Stimulated activated CD4-positive, alpha-beta T cell treated with anti-CD3 and anti-CD28 coated beads, Interleukin-1b, Interleukin-23, amount 100 ng/mL, for 24 hours (primary cell): ENCODE measurements around the gene NSD1.
A peak's percentile ranks its signal among the peaks of the same experiment; 100 is the strongest.

Source experiments
- DNase-seq, 4 experiments: peaks; one replicate each; pipeline ENCODE4 v3.0.0-alpha.2; 2020; ENCODE audit warnings: low read depth in 4 of 4, low spot score in 1 of 4

NSD1 gene, protein sequence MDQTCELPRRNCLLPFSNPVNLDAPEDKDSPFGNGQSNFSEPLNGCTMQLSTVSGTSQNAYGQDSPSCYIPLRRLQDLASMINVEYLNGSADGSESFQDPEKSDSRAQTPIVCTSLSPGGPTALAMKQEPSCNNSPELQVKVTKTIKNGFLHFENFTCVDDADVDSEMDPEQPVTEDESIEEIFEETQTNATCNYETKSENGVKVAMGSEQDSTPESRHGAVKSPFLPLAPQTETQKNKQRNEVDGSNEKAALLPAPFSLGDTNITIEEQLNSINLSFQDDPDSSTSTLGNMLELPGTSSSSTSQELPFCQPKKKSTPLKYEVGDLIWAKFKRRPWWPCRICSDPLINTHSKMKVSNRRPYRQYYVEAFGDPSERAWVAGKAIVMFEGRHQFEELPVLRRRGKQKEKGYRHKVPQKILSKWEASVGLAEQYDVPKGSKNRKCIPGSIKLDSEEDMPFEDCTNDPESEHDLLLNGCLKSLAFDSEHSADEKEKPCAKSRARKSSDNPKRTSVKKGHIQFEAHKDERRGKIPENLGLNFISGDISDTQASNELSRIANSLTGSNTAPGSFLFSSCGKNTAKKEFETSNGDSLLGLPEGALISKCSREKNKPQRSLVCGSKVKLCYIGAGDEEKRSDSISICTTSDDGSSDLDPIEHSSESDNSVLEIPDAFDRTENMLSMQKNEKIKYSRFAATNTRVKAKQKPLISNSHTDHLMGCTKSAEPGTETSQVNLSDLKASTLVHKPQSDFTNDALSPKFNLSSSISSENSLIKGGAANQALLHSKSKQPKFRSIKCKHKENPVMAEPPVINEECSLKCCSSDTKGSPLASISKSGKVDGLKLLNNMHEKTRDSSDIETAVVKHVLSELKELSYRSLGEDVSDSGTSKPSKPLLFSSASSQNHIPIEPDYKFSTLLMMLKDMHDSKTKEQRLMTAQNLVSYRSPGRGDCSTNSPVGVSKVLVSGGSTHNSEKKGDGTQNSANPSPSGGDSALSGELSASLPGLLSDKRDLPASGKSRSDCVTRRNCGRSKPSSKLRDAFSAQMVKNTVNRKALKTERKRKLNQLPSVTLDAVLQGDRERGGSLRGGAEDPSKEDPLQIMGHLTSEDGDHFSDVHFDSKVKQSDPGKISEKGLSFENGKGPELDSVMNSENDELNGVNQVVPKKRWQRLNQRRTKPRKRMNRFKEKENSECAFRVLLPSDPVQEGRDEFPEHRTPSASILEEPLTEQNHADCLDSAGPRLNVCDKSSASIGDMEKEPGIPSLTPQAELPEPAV (N-terminal part only)

DNA sequence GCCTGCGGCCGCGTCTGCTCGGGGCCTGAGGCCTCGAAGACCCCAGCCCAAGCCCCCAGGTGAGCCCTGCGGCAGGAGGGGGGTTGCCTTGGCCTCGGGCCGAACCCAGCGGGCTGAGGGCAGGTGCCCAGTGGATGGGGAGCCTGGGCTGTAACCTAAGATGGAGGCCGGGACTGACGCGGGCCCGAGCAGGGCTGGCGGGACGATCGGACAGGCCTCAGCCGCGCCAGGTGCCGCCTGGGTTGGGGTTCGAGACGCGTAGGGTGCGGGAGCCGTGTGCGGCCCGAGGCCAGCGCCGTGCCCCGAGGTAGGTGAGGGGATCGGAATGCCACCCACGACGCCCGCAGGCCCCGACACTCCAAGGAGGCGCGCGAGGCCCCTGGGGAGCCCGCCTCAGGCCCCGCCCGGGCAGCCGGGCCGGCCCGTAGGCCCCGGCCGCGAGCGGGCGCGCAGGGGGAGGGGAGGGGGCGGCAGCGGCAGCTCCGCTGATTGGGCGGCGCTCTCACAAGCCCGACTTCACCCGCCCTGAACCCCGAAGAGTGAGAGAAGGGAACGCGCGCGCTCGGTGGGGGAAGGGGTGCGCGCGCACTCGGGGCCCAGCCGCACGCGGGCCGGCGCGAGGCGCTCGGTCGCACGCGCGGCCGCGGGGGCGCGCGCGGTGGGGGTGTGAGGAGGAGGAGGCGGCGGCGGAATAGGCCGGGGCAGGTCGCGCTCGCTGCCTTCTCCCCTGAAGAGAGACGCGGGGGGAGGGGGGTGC is at the start of gene NSD1:
Gene NSD1 (plus strand): TSS at position 678 of the 757 bp plus-strand sequence. CDS start 1,331 bp downstream, outside the sequence.
- peak; percentile 67 to 90 (median 77) for DNase-seq

DNA sequence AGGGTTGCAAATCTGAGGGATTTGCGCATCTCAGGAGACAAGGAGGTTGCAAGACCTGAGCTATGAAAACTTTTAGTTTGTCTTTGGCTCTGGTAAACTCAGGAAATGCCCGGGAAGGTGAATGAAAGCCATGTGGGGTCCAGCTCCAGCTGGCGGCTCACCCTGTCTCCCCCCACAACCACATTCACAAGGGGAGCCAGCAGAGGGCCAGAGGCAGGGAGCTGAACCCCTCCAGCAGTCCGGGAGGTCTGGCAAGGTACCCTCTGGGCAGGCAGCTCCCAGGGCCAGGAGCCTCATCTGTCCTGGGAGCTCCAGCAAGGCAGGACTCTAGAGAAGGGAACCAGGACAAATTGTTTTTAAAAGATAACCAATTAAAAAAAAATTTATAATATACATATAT is 49.4 kb upstream of the NSD1 start:
- no peak for DNase-seq

DNA sequence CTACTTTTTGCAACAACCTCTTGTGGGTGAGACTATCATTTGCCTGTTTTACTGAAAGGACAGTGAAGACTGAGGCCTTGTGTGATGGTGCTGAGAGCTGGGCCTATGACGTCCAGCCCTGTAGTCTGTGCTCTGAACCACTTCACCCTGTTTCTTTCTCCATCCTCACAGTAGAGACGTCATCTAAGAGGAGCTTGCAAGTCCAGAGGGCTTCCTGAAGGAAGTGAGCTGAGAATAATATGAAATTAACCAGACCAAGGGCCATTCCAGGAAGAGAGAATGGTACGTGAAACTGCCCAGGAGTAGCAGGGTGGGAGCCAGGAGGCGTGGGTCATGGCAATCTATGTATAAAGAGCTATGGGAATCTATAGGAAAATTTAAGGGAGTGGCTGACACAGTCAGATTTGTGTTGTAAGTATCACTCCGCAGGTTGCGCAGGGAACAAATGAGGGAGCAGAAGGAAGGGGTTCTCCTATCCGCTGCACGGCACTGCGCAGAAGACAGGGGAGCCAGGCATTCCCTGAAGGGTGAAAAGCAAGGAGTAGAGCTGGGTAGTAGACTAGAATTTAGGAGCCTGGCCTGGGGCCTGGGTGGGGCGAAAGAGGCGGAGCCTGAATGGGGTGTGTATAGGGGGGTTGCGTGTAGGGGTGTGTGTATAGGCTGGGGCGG is 47.5 kb upstream of the NSD1 start:
- no peak for DNase-seq

DNA sequence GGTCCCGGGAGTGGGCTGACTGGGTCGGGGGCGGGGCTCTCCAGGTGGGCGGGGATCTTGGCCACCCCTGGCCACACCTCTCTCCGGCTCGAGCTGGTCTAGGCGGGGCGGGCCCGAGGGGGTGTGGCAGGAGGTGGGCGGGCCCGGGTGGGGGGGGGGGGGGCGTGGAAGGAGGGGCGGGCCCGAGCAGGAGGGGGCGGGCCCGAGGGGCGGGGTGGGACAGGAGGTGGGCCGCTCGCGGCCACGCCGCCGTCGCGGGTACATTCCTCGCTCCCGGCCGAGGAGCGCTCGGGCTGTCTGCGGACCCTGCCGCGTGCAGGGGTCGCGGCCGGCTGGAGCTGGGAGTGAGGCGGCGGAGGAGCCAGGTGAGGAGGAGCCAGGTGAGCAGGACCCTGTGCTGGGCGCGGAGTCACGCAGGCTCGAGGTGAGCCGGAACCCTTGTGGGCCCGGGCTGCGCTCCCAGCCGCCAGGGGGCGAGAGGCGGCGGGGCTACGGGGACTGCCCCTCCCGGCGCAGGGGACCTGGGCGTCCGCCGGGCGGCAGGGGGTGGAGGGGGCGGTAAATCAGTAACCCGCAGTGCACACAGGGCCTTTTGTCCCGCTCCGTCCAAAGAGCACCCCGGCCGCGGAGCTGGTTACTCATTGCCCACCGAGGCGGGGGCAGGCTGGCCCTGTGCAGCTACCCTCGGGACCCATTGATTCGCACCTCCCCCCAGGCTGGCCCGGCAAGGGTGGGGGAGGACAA is 46.7 kb upstream of the NSD1 start, which contains the start of gene FGFR4:
Gene FGFR4 (plus strand): TSS at position 262 of the 744 bp plus-strand sequence. CDS start 2,688 bp downstream, outside the sequence.
- peak; percentile 17 to 46 (median 40) for DNase-seq

DNA sequence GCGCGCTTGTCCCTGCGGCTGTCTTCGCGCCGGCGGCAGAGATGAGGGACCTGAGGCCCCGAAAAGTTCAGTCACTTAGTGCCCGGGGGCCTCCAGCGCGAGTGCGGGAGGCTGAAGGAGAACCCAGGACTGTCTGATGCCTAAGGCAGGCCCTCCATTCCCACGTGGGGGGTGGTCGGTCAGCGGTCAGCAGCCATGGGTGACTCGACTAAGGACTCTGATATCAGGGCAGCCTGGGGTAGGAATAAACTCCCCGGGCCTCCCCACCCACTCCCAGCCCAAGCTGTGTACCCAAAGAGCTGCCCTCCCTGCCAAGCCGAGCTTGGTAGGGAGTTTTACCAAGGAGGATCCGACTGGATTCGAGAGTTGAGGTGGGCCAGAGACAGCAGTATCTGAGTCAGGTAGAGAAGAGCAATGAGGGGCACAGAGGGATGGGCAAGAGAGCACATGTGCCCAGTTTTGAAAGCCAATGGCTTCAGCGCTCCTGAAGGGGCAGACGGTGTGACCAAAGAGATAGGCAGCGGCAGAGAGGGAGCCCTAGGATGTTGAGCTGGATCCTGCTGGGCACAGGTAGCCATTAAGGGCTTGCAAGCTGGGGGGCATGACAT is 46.1 kb upstream of the NSD1 start:
- no peak for DNase-seq

DNA sequence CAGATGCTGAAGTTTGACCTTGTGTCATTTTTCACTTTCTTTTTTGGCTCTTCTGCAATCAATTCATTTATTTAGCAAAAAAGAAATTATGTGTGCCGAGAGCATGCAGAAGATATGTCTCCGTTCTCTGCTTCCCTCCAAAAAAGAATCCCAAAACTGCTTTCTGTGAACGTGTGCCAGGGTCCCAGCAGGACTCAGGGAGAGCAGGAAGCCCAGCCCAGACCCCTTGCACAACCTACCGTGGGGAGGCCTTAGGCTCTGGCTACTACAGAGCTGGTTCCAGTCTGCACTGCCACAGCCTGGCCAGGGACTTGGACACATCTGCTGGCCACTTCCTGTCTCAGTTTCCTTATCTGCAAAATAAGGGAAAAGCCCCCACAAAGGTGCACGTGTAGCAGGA is 44.4 kb upstream of the NSD1 start:
- DNase-seq, result no peak

DNA sequence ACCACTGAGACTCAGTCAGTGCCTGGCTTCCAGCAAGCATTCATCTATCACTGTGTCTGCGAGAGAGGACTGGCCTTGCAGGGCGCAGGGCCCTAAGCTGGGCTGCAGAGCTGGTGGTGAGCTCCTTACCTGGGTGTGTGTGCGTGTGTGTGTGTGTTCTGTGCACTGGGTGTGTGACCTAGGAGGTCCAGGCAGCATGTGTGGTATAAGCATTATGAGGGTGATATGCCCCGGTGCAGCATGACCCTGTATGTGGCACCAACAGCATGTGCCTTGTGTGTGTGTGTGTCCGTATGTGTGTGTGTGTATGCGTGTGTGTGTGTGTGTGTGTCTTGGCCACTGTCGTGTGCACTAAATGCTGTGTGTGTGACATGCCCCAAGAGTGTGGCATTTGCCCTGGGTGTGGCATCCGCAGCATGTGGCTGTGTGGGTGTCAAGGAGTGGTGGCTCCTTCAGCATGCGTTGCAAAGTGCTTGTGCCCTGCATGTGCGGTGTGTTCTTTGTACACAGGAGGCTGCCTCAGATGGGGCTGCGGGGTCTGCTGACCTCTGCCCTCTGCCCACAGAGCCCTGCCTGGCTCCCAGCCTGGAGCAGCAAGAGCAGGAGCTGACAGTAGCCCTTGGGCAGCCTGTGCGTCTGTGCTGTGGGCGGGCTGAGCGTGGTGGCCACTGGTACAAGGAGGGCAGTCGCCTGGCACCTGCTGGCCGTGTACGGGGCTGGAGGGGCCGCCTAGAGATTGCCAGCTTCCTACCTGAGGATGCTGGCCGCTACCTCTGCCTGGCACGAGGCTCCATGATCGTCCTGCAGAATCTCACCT is 43.5 kb upstream of the NSD1 start:
- no peak for DNase-seq

DNA sequence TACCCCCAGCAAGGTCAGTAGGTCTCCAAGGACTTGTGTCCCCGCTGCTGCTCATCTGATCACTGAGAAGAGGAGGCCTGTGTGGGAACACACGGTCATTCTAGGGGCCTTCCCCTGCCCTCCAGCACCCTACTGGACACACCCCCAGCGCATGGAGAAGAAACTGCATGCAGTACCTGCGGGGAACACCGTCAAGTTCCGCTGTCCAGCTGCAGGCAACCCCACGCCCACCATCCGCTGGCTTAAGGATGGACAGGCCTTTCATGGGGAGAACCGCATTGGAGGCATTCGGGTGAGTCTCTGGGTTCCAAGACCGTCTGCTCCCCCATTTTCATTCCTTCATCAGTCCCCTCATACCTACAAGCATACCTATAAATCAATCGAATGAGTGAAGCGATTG is 42.8 kb upstream of the NSD1 start:
- DNase-seq, result no peak

DNA sequence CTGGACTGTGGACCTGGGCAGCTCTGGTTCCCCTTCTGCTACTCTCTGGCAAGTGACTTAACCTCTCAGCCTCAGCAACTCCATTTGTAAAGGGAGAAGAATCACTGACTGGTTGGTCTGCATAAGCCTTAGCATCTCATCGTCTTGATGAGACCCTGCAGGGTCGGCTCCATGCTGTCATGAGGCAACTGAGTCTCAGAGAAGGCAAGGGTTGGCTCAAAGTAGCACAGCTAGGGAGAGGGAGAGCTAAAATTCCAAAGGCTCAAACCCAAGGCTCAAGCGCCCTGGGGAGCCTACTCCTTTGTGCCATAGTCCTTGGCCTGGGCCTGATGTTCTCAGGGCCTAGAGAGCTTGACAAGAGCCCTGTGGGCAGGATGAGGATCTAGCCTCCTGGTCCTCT is 42.3 kb upstream of the NSD1 start:
- no peak for DNase-seq

DNA sequence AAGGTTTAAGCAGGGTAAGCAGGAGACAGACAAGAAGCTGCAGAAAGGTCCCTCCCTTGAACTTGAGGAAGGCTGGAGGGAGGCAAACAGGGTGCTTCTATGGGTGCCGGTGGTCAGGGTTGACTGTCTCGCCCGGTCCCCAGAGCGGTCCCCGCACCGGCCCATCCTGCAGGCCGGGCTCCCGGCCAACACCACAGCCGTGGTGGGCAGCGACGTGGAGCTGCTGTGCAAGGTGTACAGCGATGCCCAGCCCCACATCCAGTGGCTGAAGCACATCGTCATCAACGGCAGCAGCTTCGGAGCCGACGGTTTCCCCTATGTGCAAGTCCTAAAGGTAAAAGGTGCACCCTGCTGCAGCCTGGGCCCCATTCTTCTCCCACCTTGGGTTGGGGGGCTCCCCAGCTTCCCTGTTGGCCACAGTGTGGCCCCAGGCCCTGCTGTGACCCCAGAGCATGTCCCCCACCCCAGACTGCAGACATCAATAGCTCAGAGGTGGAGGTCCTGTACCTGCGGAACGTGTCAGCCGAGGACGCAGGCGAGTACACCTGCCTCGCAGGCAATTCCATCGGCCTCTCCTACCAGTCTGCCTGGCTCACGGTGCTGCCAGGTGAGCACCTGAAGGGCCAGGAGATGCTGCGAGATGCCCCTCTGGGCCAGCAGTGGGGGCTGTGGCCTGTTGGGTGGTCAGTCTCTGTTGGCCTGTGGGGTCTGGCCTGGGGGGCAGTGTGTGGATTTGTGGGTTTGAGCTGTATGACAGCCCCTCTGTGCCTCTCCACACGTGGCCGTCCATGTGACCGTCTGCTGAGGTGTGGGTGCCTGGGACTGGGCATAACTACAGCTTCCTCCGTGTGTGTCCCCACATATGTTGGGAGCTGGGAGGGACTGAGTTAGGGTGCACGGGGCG is 41.1 kb upstream of the NSD1 start:
- no peak for DNase-seq

DNA sequence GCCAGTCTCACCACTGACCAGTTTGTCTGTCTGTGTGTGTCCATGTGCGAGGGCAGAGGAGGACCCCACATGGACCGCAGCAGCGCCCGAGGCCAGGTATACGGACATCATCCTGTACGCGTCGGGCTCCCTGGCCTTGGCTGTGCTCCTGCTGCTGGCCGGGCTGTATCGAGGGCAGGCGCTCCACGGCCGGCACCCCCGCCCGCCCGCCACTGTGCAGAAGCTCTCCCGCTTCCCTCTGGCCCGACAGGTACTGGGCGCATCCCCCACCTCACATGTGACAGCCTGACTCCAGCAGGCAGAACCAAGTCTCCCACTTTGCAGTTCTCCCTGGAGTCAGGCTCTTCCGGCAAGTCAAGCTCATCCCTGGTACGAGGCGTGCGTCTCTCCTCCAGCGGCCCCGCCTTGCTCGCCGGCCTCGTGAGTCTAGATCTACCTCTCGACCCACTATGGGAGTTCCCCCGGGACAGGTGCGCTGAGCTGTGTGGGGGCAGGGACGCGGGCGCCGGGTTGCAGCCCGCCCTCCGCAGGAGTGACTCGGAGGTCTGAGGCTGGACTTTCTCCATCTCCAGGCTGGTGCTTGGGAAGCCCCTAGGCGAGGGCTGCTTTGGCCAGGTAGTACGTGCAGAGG is 40.4 kb upstream of the NSD1 start:
- DNase-seq, result no peak

DNA sequence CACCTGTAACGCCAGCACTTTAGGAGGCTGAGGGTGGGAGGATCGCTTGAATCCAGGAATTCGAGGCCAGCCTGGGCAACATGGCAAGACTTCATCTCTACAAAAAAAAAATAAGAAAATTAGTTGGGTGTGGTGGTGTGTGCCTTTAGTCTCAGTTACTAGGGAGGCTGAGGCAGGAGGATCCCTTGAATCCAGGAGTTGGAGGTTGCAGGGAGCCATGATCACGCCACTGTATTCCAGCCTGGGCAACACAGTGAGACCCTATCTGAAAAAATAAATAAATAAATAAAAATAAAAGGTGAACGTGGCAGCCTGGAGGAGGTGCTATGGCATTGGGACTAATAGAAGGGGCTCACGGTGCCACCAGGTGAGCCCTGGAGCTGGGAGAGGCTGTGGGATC is 39.8 kb upstream of the NSD1 start:
- DNase-seq, result no peak

DNA sequence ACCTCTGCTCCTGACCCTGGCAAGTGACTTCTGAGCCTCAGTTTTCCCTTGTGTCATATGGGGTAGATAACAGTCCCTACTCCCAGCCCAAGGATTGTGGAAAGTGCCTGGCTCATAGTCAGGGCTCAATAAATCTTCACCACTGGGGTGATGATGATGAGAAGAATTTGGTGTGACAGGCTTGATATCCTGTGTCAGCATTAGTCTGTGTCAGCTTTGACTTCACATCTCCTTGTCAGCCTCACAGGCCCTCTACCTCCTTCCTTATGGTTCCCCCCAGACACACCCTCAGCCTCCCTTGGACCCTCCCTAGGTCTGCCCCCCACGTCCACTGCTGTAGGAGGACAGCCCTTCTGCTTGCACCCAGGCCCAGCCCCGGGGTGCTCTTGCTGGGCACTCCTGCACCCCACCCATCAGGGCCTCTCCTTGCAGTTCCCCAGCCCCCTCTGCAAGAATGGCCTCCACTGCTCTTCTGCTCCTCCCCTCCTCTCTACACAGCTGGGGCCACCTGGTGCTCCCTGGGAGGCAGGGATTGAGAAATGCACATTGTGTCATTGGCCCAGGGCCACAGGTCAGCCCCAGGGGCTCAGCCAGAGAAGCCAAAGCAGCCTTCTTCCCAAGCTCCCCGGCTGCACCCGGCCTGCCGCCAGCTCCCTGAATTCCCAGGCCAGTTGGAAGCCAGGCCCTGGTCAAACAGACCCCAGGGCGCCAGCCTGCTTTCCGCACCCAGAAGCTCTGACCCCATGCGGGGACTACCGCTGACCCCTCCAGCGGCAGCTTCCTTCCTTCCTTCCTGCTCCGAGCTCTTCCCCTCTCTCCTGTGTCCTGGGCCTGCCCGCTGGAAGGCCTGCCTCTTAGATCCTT is 39.1 kb upstream of the NSD1 start:
- no peak for DNase-seq

DNA sequence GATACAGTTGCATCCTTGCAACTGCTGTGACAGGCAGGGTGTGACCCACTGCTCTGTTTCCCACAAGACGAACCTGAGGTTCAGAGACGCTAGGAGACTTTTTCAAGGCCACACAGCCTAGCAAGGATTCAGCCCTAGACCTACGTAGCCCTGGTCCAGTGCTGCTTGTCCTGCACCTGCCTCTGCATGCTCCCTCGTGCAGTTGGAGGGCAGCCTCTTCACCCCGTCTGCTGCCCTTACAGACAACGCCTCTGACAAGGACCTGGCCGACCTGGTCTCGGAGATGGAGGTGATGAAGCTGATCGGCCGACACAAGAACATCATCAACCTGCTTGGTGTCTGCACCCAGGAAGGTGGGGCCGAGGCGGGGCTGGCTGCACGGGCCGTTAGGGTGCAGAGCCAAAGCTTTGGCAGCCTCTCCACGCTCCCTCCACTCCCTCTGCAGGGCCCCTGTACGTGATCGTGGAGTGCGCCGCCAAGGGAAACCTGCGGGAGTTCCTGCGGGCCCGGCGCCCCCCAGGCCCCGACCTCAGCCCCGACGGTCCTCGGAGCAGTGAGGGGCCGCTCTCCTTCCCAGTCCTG is 38.4 kb upstream of the NSD1 start:
- DNase-seq, result no peak
